GM18508 (cell line): ENCODE measurements around the gene ATG7.
"Not testable (repeated sequence)": the region's sequence is repeated elsewhere in the genome, so short reads cannot be mapped to it uniquely, and the experiment has no call there.

Experiments
- ATAC-seq: cut with Tn5 transposase; IDR thresholded peaks from one replicate; pipeline ENCODE4 v1.9.1; 2021; ENCODE audit warnings: moderate number of reproducible peaks; ENCODE audit not compliant: insufficient read depth, unreplicated experiment

ATG7 gene

DNA sequence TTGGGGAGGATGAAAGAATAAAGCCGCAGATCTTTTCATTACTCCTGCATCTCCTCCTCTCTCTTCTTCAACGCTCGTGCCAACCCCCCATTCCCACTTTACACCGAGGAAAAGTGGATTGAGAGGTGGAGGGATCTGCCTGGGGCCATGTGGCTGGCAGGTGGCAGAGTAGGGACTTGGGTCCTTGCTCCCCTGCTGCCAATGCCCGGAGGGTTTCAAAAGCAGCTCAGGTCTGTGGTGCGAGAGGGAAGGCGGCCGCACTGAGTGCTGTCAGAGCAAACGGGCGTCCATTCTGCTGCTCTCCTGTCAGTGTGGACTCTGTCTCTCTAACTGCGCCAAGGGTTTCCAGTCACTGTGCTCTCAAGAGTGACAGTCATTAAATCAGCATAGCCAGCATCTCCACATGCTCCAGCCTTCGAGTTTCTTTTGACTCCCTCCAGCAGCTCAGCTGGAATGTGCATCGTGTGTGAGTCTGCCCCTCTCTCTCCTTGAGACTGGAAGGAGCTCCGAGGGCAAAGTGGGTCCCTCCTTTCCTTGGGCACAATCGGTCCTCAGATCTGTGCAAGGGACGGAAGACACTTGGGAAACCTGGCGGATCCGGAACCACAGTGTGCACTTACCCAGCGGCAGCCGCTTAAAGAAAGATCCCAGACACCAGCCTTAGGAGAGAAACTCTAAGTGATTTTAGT, 302.9 kb downstream of the ATG7 start:
- no peak for ATAC-seq

DNA sequence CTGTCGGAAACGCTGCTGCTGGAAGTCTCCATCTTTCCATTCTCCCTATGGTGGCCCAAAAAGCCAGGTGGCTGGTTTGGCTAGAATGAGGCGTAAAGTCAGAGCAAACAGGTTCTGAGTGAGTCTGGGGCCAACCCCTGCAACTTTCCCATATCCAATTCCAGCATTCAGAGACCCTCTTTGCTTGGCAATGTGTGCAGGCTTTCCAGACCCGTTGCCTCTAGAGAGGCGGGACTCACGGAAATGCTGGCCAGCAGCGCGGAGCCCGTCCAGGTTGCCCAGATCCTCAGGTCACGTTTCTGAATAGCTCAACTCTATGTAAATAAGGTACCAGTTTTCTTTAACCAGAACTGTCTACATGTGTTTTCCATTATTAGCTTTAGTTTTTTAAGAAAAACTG, 303.5 kb downstream of the ATG7 start:
- ATAC-seq, result no peak

DNA sequence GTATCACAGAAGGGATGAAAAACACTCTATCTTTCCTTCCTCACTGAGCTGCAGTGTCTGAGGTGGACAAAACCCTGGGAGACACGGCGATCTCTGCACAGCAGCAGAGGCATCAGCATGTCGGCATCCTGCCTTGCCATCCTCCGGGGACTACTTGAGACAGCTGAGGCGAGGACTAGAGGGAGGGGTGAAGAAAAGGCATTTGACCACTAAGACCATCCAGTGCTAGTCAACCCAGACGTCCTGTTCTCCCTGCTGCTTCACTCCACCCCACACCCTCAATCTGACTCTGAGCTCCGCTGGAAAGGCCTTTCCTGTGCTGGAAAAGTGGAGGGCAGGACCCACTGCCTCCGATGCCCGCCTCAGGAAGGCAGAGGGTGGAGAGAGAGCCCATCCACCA, 304.3 kb downstream of the ATG7 start:
- no peak for ATAC-seq

DNA sequence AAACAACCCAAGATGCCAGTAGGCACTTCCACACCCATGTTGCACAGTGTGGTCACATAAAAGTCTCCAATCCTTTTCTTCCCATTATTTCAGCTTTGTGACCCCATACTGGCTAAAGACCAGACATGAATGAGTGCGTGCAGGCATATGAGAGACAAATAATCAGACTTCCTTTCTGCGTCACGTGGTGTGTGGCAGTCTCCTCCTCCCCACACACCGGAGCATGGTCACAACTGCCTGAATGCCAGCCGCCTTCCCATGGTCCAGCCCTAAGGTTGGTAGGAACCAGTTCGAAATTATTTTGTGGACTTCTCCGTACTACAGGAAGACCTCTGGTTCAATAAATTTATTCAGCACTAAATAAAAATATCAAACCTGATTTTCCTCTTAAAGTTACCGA, 306.0 kb downstream of the ATG7 start:
- no peak for ATAC-seq

DNA sequence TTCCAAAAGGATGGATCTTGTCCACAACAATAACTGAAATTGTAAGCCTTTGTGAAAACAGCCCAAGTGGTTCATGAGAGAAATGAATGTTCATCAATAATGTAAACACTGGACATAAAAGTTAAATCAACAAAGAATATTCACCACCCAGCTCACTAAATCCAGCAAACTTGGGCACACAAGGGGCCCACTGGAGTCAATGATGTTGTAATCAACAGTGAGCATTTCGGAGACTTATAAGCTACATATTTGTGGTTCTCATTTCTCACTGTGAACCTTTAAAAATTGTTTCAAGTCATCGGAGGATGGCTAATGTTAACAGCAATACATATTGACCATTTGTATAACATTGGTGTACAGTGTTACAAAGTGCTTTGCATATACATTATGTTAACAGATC, 308.4 kb downstream of the ATG7 start:
- ATAC-seq, result no peak

DNA sequence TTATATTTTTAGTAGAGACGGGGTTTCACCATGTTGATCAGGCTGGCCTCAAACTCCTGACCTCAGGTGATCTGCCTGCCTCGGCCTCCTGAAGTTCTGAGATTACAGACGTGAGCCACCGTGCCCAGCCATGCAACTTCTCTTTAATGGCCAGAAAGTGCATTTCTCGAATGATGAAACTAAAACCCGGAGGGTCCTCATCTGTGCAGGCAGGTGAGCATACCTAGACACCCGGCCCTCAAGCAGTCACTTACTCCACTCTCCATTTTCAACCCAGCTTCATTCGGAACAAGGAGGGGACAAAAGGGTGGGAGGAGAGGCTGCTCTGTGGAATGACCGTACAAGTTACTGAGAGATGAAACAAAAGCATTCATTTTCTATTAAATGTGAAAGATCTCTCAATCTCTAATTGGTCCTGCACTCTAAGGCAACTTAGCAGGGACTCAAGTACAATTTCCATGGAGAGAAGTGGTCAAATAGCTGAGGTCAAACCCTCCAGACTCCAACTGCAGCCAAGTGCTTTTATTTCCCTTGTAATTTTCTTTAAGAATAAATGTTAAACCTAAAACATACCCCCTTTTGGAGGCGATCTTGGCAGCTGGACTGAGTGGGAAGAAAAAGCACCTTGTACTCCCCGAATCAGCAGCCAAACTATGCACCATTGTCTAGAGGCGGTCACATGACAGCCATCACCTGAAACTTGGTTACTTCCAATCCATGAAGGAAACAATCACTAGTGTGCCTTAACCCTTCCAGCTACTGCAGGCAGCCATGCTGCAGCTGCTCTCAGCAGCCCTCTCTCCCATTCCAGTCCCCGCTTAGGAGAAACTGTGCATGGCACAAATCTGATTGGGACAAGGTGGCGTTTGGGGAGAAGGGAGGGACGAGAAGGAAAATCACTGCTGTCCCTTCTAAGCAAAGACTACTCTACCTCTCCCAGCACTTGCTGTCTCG, 309.3 kb downstream of the ATG7 start:
- ATAC-seq, result no peak

DNA sequence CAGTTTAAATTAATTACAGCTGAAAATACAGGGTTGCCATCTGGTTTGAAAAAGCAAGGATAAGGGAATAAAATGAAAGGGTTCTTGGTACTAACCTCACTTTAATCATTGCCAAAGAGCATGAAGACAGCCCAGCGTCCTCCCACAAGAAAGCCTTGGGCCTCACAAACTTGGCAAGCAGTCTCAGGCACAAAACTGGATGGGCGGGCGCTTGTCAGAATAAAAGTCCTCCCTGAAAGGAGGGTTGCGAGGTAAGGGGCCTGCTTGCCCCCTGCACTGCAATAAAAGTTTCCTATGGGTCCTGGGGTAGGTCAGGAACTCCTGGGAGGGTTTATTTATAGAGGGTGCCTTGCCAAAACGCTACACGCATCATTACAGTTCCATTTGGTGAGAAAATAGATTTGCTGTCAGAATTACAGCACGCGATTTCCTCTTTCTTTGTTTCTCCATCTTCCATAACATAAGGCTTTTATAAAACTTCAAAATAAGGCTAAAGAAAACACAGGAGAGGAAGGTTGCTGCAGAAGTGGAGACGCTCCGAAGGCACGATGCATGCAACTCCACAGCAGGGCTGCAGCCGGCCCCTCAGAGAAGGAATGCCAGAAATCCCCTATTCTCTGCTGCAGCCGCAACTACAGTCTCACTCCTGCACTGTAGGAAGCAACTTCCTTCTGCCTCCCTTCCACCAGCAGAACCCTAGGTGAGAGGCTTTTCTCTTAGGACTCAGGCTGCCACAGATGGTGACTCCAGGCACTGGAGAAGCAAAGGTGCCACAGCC, 310.2 kb downstream of the ATG7 start:
- no peak for ATAC-seq

DNA sequence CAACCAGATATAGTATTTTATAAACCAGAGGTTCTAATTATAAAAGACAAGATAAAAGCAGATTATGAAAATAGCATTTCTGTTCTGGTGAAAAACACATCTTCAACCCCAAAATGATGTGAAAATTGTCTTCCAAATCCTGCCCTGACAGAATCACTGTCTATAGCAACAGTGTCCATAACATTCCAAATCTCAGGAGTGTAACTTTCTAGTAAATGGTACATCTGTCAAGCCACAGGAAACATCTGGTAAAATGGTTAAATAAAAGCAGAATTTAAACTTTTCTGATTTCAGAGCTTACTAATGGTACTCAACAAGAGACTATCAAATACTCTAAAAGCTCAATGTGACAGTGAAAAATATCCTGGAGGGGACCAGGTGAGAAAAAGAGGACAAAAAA, 311.0 kb downstream of the ATG7 start:
- ATAC-seq, result no peak

DNA sequence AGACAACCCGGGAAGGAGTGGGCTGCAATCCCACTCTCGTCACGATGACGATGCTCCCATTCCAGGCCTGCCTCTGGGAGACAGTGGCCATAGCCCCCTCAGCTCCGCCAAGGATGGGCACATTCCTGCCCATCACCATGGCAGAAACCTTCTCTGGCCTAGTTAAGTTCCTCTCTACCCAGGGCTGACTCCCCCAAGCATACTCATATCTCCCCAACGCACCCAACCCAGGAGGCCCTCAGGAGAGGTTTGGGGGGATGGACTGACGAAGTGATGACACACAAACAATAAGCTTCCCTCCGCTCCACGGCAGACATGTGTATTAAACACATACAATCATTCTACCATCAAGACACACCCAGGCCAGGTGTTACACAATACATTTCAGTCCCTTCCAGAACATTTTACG, 311.4 kb downstream of the ATG7 start:
- no peak for ATAC-seq

DNA sequence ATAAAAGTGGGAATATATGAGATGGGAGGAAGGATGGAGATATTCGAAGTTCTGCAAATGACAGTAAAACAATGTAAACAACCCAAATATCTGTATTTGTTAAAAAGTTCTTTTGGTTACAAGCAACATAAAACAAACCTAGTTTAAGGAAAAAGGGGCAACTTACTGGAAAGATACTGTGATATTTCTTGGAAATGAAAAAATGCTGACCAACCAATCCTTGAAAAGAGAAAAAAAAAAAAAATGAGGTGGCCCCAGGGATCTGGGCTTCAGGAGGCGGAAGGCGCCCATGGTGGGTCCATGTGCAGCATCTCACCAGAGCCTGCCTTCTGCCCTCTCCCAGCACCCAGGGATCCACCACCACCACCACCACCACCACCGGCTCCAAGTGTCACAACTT, 312.4 kb downstream of the ATG7 start:
- no peak for ATAC-seq

DNA sequence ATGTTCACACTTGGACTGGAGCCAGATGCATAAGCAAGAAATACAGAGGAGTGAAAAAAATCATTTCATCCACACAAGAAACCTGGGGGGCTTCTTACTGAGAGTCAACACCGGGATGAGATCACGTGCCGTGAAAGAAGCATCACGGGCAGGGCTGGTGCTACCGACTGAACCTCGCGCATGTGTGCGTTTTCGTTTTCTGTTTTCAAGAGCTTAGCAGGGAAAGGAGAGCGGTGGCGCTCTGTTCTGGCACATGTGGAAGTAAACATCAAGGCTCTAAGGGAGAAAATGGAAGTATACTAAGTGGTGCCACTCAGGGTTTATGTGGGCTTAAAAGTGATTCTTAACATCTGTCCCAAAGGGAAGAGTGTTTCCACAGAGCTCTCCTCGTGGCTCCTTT, 315.6 kb downstream of the ATG7 start:
- no peak for ATAC-seq

DNA sequence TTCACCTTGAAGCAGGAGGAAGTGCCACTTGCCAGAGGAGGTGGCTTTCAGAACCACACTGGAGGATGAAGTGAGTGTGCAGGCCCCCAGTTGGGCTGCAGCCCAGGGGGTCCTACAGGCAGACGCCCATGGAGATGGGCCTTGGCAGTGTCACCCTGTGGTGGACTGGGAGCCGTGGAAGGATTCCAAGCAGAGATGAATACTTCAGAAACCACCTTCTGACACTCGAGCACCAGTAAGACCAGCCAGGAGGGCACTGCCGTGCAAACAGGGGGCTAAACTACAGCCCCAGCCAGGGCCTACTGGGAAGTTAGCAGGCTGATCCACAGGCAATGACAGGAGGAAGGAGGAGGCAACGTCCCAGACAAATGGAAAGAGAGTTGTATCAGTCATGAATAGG, 316.1 kb downstream of the ATG7 start:
- no peak for ATAC-seq

DNA sequence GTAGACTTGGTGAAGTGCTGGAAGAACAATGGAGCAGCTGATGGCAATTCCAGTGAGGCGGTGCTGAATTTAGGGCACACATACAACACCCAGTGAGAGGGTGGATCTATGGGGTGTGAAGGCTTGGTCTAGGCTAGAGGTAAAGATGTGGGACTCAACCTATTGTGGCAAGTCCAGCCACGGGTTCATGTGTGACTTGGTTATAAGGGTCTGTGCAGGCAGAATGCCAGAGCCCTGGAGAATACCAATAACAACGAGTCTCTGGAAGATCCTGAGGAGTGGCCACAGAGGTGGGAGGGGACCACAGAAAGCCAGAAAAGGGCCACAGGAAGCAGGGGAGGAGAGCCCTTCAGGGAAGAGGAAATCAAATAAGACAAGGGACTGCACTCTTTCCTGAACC, 316.6 kb downstream of the ATG7 start:
- ATAC-seq, result no peak

DNA sequence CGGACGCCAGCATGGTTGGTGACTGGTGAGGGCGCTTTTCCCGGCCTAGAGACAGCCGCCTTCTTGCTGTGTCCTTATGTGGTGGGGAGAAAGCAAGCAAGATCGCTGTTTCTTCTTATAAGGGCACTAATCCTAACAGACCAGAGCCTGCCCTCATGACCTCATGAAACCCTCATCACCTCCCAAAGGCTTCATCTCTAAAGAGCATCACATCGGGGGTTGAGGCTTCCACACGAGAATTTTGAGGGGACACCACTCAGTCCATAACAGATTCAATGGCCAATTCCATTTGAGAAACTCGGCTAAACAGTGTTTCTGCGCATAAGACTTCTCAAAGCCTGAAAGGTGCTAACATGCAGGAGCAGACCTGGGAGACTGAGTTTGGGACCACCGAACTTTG, 317.5 kb downstream of the ATG7 start:
- ATAC-seq, result no peak

DNA sequence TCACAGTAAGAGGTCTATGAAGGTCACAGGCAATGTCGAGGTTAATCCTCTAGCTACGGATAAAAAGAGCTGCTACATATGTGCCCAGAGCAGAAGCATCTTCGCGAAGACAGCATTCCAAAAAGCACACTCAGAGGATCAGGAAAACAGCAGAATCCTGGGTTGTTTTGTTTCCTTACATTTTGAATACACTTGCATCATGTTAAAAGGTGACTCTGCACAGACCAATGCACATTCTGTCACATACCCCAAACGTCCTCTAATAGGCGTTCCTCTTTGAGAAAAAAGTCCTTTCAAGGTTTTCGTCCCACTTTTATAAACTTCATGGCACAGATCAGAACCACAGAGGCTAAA, 318.8 kb downstream of the ATG7 start:
- no peak for ATAC-seq

DNA sequence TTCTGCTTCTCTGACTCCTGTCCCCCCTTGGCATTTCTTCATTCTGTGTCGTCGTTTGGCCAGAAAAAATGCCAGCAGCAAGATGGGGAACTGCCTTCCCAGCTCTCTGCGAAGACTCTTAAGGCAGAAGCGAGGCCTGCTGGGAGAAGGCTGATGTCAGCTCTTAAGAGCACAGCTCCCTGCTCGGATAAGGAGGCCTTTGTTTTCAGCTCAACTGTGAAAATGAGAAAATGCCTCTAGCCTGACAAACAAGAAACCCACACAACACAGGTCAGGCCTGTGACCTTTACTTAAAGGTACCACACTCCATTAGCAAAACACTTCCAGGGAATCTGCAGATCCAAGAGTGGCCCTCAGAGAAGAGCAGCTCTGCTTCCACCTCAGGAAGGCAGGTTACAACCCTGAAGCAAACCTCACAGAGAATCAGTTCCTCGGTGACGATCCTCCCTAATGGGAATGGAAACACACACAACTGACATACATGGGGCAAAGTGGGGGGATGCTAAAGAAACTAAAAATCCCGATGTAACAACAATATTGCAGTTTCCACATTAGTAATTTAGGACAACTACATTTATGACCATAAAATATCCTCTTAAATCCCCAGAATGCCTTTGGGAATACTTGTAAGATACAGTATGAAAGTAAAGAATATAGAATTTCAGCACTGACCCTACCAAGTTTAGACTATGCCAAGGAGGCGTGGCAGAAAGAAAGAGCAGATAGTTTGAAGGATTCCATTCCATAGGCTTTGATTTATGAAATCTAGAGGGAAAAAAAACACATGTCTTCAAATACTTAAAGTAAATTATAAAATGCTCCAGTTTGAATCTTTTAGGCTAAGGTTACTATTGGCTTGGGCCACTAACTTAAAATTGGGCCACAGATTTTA, 319.4 kb downstream of the ATG7 start:
- ATAC-seq, result no peak

DNA sequence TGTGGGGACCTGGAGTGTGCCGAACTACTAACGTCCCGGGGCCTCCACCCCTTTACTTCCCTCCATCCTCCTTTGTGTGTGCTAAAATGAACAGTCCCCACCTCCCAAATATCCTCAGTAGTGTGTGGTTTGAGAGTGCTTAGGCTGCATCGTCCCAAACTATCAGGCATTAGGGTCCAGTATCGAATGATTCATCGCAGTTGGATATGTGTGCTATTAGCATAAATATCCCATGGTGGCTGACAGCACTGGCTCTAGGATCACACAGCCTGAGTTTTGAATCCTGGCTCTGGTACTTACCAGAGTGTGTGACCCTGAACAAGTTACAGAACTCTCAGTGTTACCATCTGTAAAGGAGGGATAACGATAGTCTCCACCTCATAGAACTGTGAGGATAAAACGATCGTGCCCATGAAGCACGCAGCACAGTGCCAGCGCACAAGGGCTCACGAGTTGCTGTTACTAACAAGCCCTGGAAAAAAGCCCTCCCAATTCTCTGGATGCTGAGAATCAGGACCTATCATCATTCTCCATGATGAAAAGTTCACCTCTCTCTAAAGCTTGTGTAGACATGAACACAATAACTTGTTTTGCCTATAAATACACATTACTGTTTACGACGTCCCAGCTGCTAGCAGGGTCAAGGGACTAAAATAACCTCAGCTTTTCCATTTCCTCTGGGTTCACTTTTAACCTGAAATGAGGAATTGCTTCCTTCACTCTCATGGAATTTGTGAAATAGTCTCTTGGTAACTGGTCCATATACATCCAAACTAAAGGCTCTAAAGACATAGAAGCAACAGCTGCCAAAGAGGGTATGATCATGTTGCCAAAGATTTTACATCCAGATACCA, 320.5 kb downstream of the ATG7 start:
- no peak for ATAC-seq

DNA sequence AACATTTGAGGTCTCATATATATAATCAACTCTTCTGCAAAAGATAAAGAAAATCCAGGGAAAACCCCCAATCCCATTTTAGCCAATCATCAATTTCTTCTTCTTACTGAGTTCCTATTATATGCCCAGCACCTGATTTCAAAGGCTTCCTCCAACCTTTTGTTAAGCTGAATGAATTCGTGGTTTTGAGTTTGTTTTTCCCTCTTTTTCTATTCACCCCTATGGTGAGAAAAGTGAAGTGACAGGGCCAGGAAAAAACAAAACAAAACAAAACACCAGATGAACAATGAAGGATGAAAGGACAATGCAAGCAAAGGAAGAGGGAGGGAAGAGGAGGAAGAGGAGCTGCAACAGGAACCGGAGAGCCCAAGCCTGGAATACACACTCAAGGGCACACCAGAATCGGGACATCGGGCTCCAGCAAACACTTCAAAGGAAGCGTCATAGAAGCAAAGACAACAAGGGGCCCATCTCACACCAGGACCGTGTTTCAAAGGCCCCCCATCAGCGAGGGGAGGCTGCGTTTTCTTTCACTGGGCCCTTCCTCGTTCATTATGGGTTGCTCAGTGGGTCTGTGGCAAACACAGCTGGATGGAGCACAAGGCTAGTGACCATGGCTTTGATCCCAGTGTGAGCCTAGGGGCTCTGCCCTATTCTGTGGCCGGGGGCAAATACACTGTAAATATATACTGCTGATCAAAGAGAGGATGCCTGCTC, 321.3 kb downstream of the ATG7 start:
- ATAC-seq, result no peak

DNA sequence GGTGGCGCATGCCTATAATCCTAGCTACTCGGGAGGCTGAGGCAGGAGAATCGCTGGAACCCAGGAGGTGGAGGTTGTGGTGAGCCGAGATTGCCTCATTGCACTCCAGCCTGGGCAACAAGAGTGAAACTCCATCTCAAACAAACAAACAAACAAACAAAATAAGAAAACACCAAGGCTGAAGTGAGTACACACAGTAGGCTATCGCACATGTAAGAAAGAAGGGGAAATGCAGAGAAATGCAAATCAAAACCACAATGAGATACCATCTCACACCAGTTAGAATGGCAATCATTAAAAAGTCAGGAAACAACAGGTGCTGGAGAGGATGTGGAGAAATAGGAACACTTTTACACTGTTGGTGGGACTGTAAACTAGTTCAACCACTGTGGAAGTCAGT, 322.8 kb downstream of the ATG7 start:
- not testable (repeated sequence) for ATAC-seq
